ENCODE results near the gene SLC39A11. TPM values are rescaled to one million over a fixed set of nuclear protein-coding genes. Genes with fewer than 3 reads are reported as not detected.

The SLC39A11 gene
- total and polyA plus RNA-seq, 12 donors, result 7.0 to 91.4 (median 22.7) TPM

DNA sequence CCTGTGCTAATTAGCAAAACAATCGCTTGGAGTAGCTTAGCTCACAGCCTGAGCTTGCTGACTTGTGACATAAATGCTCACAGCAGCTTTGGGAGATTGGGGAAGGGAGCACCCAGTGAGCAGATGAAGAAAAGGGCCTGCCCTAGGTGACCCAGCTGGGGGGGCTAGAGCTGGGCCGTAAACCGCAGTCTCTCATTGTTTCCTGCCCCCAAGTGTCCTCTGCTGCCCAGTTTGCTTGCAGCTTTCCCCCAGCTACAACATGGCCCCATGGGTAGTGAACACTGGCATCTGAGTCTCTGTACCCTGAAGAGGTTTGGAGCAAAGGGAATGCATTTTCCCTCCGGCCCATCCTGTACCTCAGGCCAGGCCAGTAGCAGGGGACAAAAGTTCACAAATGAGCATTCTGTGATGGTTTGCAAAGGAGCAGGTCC, 349.4 kb downstream of the SLC39A11 start:
- intact Hi-C loops (cut with DNase I), result no loop called here
- H3K27me3 ChIP-seq, result no peaks in the 10 kb centered on the region
- no peak overlapping the region for H3K4me3 ChIP-seq
- DNase-seq, result no peak
- H3K27ac ChIP-seq, result no peak overlapping the region
- H3K36me3 ChIP-seq (replicated peaks in 1 of 2), result no peaks in the 10 kb centered on the region
- no peaks in the 10 kb centered on the region for H3K9me3 ChIP-seq (replicated peaks in 1 of 3)
- no peaks in the 10 kb centered on the region for H3K4me1 ChIP-seq (replicated peaks in 1 of 2)
- WGBS, 4 donors, result 87 to 93% (median 88%) methylated on average over 1 to 4 of the region's 4 CpGs
- TF ChIP-seq, protein P1, sequence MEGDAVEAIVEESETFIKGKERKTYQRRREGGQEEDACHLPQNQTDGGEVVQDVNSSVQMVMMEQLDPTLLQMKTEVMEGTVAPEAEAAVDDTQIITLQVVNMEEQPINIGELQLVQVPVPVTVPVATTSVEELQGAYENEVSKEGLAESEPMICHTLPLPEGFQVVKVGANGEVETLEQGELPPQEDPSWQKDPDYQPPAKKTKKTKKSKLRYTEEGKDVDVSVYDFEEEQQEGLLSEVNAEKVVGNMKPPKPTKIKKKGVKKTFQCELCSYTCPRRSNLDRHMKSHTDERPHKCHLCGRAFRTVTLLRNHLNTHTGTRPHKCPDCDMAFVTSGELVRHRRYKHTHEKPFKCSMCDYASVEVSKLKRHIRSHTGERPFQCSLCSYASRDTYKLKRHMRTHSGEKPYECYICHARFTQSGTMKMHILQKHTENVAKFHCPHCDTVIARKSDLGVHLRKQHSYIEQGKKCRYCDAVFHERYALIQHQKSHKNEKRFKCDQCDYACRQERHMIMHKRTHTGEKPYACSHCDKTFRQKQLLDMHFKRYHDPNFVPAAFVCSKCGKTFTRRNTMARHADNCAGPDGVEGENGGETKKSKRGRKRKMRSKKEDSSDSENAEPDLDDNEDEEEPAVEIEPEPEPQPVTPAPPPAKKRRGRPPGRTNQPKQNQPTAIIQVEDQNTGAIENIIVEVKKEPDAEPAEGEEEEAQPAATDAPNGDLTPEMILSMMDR (IDR thresholded peaks at IDR 0.05), result no peak
- no peak for TF ChIP-seq POLR2A (IDR thresholded peaks at IDR 0.05)

DNA sequence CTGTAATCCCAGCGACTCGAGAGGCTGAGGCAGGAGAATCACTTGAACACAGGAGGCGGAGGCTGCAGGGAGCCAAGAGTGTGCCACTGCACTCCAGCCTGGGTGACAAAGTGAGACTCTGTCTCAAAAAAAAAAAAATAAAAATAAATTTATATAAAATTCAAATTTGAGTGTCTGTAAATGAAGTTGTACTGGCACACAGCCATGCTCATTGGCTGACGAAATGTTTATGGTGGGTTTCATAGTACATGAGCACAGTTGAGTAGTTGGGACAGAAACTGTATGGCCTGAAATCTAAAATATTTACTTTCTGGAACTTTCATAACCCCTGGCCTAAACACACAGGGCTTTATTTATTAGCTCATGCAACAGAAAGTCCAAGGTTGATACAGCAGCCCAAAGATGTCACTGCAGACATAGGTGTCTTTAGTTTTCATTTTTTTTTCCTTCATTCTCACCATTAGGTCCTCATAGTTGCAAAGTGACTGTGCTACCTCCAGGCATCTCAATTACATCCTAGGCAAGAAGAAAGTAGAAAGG, 355.3 kb downstream of the SLC39A11 start:
- H3K4me3 ChIP-seq, result no peak overlapping the region
- no peak overlapping the region for H3K27ac ChIP-seq
- 93 to 98% (median 95%) methylated on average over 4 of the region's 4 CpGs for WGBS, 4 donors
- H3K27me3 ChIP-seq, result no peaks in the 10 kb centered on the region
- no peaks in the 10 kb centered on the region for H3K9me3 ChIP-seq (replicated peaks in 1 of 3)
- TF ChIP-seq, protein P1 (IDR thresholded peaks at IDR 0.05), result no peak
- TF ChIP-seq POLR2A (IDR thresholded peaks at IDR 0.05), result no peak
- H3K4me1 ChIP-seq (replicated peaks in 1 of 2), result no peaks in the 10 kb centered on the region
- intact Hi-C loops (cut with DNase I), result loop anchor here in 1 of 2 donors (10.0 kb wide), 1 partner anchor 62 kb away; no protein-coding TSS in a partner anchor
- no peaks in the 10 kb centered on the region for H3K36me3 ChIP-seq (replicated peaks in 1 of 2)
- no peak for DNase-seq

DNA sequence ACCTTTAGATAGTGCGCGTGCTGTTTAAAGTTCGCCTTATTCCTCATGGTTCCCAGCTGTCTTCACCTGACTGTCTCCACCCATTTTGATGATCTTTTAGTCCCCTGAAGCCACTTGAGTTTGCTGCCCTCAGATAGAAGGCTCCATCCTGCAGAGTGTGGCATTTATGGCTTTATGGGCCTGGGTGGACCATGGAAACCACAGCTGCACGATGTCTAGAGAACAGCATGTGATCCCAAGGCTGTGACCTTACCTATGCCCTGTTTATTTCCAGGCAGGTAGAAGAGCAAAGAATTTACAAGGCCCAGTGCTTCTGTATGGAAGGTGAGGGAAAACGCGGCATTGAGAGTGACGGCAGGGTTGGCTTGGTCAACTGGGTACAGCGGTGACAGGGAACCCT, 356.9 kb downstream of the SLC39A11 start:
- intact Hi-C loops (cut with DNase I), result loop anchor here in 1 of 2 donors (10.0 kb wide), 1 partner anchor 61 kb away; no protein-coding TSS in a partner anchor
- no peak for TF ChIP-seq POLR2A (IDR thresholded peaks at IDR 0.05)
- TF ChIP-seq, protein P1 (IDR thresholded peaks at IDR 0.05), result no peak
- Histone ChIP-seq H3K4me1 (replicated peaks in 1 of 2) (no peaks in the 10 kb centered on the region), H3K27me3 (no peaks in the 10 kb centered on the region), H3K9me3 (replicated peaks in 1 of 3) (no peaks in the 10 kb centered on the region), H3K4me3 (no peak overlapping the region), H3K27ac (no peak overlapping the region), H3K36me3 (replicated peaks in 1 of 2) (no peaks in the 10 kb centered on the region)
- DNase-seq, result no peak
- 93 to 97% (median 94%) methylated on average over 8 of the region's 8 CpGs for WGBS, 4 donors

DNA sequence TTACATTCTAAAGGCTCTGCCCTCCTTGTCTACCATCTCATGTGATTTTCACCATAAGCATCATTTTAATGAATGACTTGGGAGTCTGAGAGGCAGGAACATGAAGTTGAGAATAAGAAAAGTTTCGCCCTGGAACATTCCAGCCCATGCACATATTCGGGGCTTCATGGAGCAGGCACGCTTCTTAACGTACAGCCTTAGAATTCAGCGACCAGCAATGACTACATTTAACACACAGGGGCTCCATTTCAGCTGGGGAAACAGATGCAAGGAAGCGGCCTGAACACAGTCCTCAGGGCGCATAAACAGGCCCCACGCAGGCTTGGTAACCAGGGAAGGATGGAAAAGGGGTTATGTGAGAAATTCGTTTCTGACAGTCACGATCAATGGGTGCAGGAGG, 357.4 kb downstream of the SLC39A11 start:
- Histone ChIP-seq H3K4me1 (replicated peaks in 1 of 2) (no peaks in the 10 kb centered on the region), H3K9me3 (replicated peaks in 1 of 3) (no peaks in the 10 kb centered on the region), H3K4me3 (no peak overlapping the region), H3K27me3 (no peaks in the 10 kb centered on the region), H3K27ac (no peak overlapping the region), H3K36me3 (replicated peaks in 1 of 2) (no peaks in the 10 kb centered on the region)
- DNase-seq, result no peak
- no peak for TF ChIP-seq POLR2A (IDR thresholded peaks at IDR 0.05)
- TF ChIP-seq, protein P1 (IDR thresholded peaks at IDR 0.05), result no peak
- WGBS, 4 donors, result 94 to 98% (median 95%) methylated on average over 10 of the region's 10 CpGs
- intact Hi-C loops (cut with DNase I), result loop anchor here in 1 of 2 donors (10.0 kb wide), 1 partner anchor 60 kb away; no protein-coding TSS in a partner anchor
